ENCODE results near the gene STAB1. TPM values are rescaled to one million over a fixed set of nuclear protein-coding genes. Genes with fewer than 3 reads are reported as not detected.
A peak's percentile ranks its signal among the peaks of the same experiment; 100 is the strongest.

STAB1 gene
- total and polyA plus RNA-seq, 12 donors, result 30.8 to 1,593 (median 466) TPM

- 65 to 79% (median 69%) methylated on average over 2 of the region's 2 CpGs for WGBS, 4 donors
- Histone ChIP-seq H3K4me3 (no peak overlapping the region), H3K27me3 (no peaks in the 10 kb centered on the region), H3K4me1 (replicated peaks in 1 of 2) (peaks cover 0 to 19% of the 10 kb centered on the region in 2 donors), H3K9me3 (replicated peaks in 1 of 3) (no peaks in the 10 kb centered on the region), H3K36me3 (replicated peaks in 1 of 2) (peaks cover 0 to 38% of the 10 kb centered on the region in 2 donors), H3K27ac (no peak overlapping the region)
- no peak for DNase-seq
- intact Hi-C loops (cut with DNase I), result loop anchor here in 1 of 2 donors (10.0 kb wide), 1 partner anchor 118 kb away; no protein-coding TSS in a partner anchor
- TF ChIP-seq CTCF (IDR thresholded peaks at IDR 0.05) (no peak), POLR2A (IDR thresholded peaks at IDR 0.05) (no peak)
Measured at GRCh38 chr3:52547143-52547542, 52.0 kb downstream of the STAB1 start.

DNA sequence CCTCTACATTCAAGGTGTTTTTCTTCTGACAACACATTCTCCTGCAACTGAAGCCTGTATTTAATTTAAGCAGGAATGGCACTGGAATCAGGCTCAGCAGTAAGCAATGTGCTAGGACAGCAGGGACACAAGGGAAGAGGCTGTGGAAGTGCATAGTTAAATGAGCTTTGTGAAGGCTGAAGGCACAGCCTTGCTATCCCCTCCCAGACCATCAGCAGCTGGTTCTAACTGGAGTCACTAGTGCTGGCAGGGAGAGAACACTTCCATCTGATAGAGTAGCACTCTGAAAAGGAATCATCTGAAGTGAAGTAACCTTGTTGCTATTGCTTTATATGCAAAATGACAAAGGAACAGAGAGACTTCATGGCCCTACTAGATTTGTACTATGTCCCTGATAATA lies 56.0 kb downstream of the STAB1 start:
- intact Hi-C loops (cut with DNase I), result no loop called here

DNA sequence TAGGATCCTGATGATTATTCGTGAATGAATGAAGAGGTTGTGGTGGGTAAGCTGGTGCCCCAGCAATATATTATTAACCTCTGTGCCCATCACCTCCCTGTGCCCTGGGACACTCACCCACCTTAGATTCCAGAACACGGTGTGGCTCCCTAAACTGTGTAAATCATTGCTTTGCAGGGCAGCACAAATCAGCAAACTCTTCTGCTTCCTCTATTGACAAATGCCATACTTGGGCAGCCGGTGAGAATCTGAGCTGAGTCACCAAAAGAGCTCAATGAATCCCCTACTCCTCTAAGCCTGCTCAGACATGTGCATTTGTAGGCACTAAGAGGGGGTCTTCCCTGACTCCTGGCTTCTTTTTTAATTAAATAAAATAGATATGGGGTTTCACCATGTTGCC lies 57.0 kb downstream of the STAB1 start:
- DNase-seq, result no peak
- intact Hi-C loops (cut with DNase I), result no loop called here
- TF ChIP-seq CTCF (IDR thresholded peaks at IDR 0.05) (no peak), POLR2A (IDR thresholded peaks at IDR 0.05) (no peak)
- 45 to 55% (median 51%) methylated on average over 3 of the region's 3 CpGs for WGBS, 4 donors
- H3K27me3 ChIP-seq, result no peaks in the 10 kb centered on the region
- H3K4me3 ChIP-seq, result no peak overlapping the region
- peaks cover 0 to 38% of the 10 kb centered on the region in 2 donors for H3K36me3 ChIP-seq (replicated peaks in 1 of 2)
- H3K4me1 ChIP-seq (replicated peaks in 1 of 2), result peaks cover 35 to 54% of the 10 kb centered on the region in 2 donors
- peak overlapping the region in 2 of 5 donors; percentile 29 to 60 for H3K27ac ChIP-seq
- no peaks in the 10 kb centered on the region for H3K9me3 ChIP-seq (replicated peaks in 1 of 3)

More for the DNA sequence above, 56.0 kb downstream of the STAB1 start:
- no peaks in the 10 kb centered on the region for H3K9me3 ChIP-seq (replicated peaks in 1 of 3)
- peaks cover 26 to 45% of the 10 kb centered on the region in 2 donors for H3K4me1 ChIP-seq (replicated peaks in 1 of 2)
- peaks cover 0 to 45% of the 10 kb centered on the region in 2 donors for H3K36me3 ChIP-seq (replicated peaks in 1 of 2)
- no peak for DNase-seq
- TF ChIP-seq POLR2A (IDR thresholded peaks at IDR 0.05) (peak in 1 of 2 donors; percentile 19), CTCF (IDR thresholded peaks at IDR 0.05) (no peak)
- no peak overlapping the region for H3K4me3 ChIP-seq
- H3K27me3 ChIP-seq, result no peaks in the 10 kb centered on the region
- peak overlapping the region in 3 of 5 donors; percentile 11 to 67 (median 28) for H3K27ac ChIP-seq

- H3K36me3 ChIP-seq (replicated peaks in 1 of 2), result peaks cover 0 to 34% of the 10 kb centered on the region in 2 donors
- H3K27me3 ChIP-seq, result no peaks in the 10 kb centered on the region
- no peak for TF ChIP-seq CTCF (IDR thresholded peaks at IDR 0.05)
- TF ChIP-seq POLR2A (IDR thresholded peaks at IDR 0.05), result no peak
- DNase-seq, result peak in 1 of 7 donors; percentile 67
- peak overlapping the region in 4 of 5 donors; percentile 34 to 60 (median 48) for H3K27ac ChIP-seq
- no peaks in the 10 kb centered on the region for H3K9me3 ChIP-seq (replicated peaks in 1 of 3)
- intact Hi-C loops (cut with DNase I), result no loop called here
- no peak overlapping the region for H3K4me3 ChIP-seq
- peaks cover 42 to 66% of the 10 kb centered on the region in 2 donors for H3K4me1 ChIP-seq (replicated peaks in 1 of 2)
- WGBS, 4 donors, result 58 to 64% (median 59%) methylated on average over 5 of the region's 5 CpGs
Measured at GRCh38 chr3:52554026-52554755, 59.1 kb downstream of the STAB1 start.
